ENCODE measurements around the gene PLXNC1. TPM values are rescaled to one million over a fixed set of nuclear protein-coding genes. Genes with fewer than 3 reads are reported as not detected.

PLXNC1 gene
- total and polyA plus RNA-seq, 2 experiments from 2014 or later = 0.78 to 1.9 TPM

DNA sequence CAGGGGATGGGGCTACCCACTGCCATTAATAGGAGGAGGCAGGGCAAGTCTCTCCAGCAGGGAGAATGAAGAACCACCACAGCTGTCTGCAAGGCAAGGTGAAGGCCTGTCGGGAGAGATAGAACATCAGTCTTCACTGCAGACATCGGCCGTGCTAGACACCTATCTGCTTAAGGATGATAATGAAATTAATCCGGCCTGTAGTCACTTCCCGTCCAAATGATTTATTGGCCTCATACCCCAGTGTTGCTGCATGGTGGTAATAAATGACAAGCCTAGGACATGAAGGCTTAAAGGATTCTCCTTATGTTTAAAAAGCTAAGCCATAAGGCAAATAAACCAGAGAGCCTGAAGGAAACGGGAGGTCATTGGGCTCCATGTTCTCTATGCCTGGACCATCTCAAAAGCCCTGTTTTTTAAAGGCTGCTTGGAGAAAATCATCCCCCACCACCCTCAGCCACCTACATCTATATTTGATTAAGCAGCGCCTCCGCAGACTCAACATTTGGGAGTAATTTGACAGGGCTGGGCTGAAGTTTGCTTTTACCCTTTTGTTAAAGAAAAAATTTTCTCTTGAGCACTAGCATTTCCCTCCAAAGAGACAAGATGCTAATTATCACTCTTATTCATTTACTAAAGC, 137.7 kb downstream of the PLXNC1 start:
- Histone ChIP-seq H3K27me3 (replicated peaks; ENCODE audit: insufficient read depth) (no peaks in the 10 kb centered on the region), H3K9ac (no peak overlapping the region), H3K4me2 (ENCODE audit: unreplicated experiment) (no peak overlapping the region), H3K9me2 (ENCODE audit: insufficient read depth) (no peaks in the 10 kb centered on the region), H3K4me3 (no peak overlapping the region), H2AFZ (no peak overlapping the region), H3F3A (ENCODE audit: insufficient read depth) (peaks cover 22% of the 10 kb centered on the region), H3K27ac (no peak overlapping the region), H3K9me3 (ENCODE audit: low read depth) (no peaks in the 10 kb centered on the region), H3K79me2 (ENCODE audit: insufficient read depth) (no peaks in the 10 kb centered on the region), H4K20me1 (ENCODE audit: insufficient read depth) (no peaks in the 10 kb centered on the region), H3K36me3 (ENCODE audit: low read depth) (no peaks in the 10 kb centered on the region), H3K4me1 (ENCODE audit: insufficient read depth) (peaks cover 16% of the 10 kb centered on the region)
- 96 to 97% methylated on average over 8 of the region's 8 CpGs for WGBS, 2 experiments (ENCODE audit: low coverage in 1 of 2, low lambda C conversion rate in 2 of 2, missing lambda C conversion rate in 2 of 2)
- TF ChIP-seq EZH2 (IDR thresholded peaks at IDR 0.05; ENCODE audit: insufficient read depth, poor library complexity, severe bottlenecking) = no peak
- no peak for TF ChIP-seq EZH2phosphoT487 (IDR thresholded peaks at IDR 0.05; ENCODE audit: insufficient read depth, low read depth)
- no peak for DNase-seq
- in situ Hi-C loops (cut with MboI) = no loop called here

DNA sequence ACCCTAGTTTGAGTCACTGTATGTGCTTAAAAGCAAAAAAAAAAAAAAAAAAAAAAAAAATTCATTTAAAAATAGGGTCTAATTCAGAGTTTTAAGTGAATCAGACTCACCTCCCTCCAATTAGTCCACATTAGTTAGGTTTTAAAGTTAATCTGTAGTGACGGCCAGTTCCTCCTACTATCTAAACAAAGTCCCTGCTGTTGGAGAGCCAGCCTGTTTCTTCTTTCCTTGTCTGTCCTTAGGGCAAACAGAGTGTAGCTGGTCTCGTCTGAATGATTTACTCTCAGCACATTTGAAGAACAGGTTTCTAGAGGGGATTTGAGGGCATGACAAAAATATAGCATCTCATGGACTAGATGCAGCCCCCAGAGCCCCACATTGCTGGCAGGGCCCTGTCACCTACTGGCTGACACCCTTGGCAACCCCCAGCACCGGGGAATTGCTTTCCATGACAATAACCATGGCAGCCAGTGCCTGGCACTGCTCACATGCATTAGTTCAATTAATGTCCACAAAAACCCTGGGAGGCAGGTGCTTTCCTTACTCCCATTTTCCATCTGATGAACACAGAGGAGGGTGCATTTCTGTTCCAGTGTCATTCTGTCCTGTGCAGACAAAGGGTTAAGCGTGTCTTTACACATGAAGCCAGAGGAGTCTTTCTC, 138.3 kb downstream of the PLXNC1 start:
- no peak for DNase-seq
- H3K4me2 ChIP-seq (ENCODE audit: unreplicated experiment) = no peak overlapping the region
- no peaks in the 10 kb centered on the region for H3K27me3 ChIP-seq (replicated peaks; ENCODE audit: insufficient read depth)
- H4K20me1 ChIP-seq (ENCODE audit: insufficient read depth) = no peaks in the 10 kb centered on the region
- H3F3A ChIP-seq (ENCODE audit: insufficient read depth) = peaks cover 26% of the 10 kb centered on the region
- in situ Hi-C loops (cut with MboI) = no loop called here
- H2AFZ ChIP-seq = no peak overlapping the region
- no peak overlapping the region for H3K4me3 ChIP-seq
- H3K36me3 ChIP-seq (ENCODE audit: low read depth) = no peaks in the 10 kb centered on the region
- no peaks in the 10 kb centered on the region for H3K79me2 ChIP-seq (ENCODE audit: insufficient read depth)
- H3K27ac ChIP-seq = no peak overlapping the region
- WGBS, 2 experiments (ENCODE audit: low coverage in 1 of 2, low lambda C conversion rate in 2 of 2, missing lambda C conversion rate in 2 of 2) = 95 to 100% methylated on average over 4 of the region's 4 CpGs
- H3K9ac ChIP-seq = no peak overlapping the region
- TF ChIP-seq EZH2 (IDR thresholded peaks at IDR 0.05; ENCODE audit: insufficient read depth, poor library complexity, severe bottlenecking) (no peak), EZH2phosphoT487 (IDR thresholded peaks at IDR 0.05; ENCODE audit: insufficient read depth, low read depth) (no peak)
- H3K4me1 ChIP-seq (ENCODE audit: insufficient read depth) = peaks cover 16% of the 10 kb centered on the region
- H3K9me2 ChIP-seq (ENCODE audit: insufficient read depth) = no peaks in the 10 kb centered on the region
- H3K9me3 ChIP-seq (ENCODE audit: low read depth) = no peaks in the 10 kb centered on the region

DNA sequence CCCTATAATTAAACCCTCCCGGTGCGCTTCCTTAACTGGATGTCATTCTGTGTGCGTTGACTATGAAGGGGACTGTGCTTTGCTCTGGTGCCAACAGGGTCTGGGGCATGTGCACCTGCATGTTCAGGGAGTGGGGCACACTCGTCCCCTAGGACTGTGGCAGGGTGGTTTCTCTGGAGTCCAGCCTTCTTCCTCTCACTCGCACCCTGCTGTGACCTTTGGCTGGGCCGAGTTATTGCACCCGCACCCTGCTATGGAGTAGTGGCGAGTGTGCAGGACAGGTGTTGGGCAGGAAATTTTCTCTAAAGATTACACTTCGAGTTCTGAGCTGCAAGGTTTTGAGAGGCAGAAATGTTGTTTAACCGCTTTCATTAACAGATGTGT, 138.9 kb downstream of the PLXNC1 start:
- H3K27ac ChIP-seq = no peak overlapping the region
- no peaks in the 10 kb centered on the region for H4K20me1 ChIP-seq (ENCODE audit: insufficient read depth)
- H3K27me3 ChIP-seq (replicated peaks; ENCODE audit: insufficient read depth) = no peaks in the 10 kb centered on the region
- peaks cover 16% of the 10 kb centered on the region for H3K4me1 ChIP-seq (ENCODE audit: insufficient read depth)
- DNase-seq = no peak
- H3K4me2 ChIP-seq (ENCODE audit: unreplicated experiment) = no peak overlapping the region
- H3K79me2 ChIP-seq (ENCODE audit: insufficient read depth) = no peaks in the 10 kb centered on the region
- no peak overlapping the region for H3K9ac ChIP-seq
- H3K4me3 ChIP-seq = no peak overlapping the region
- H3F3A ChIP-seq (ENCODE audit: insufficient read depth) = peaks cover 26% of the 10 kb centered on the region
- H2AFZ ChIP-seq = no peak overlapping the region
- 97% methylated on average over 10 of the region's 10 CpGs for whole genome bisulfite sequencing, 2 experiments (ENCODE audit: low coverage in 1 of 2, low lambda C conversion rate in 2 of 2, missing lambda C conversion rate in 2 of 2)
- no peaks in the 10 kb centered on the region for H3K9me3 ChIP-seq (ENCODE audit: low read depth)
- in situ Hi-C loops (cut with MboI) = no loop called here
- no peaks in the 10 kb centered on the region for H3K9me2 ChIP-seq (ENCODE audit: insufficient read depth)
- TF ChIP-seq EZH2 (IDR thresholded peaks at IDR 0.05; ENCODE audit: insufficient read depth, poor library complexity, severe bottlenecking) (no peak), EZH2phosphoT487 (IDR thresholded peaks at IDR 0.05; ENCODE audit: insufficient read depth, low read depth) (no peak)
- H3K36me3 ChIP-seq (ENCODE audit: low read depth) = no peaks in the 10 kb centered on the region

DNA sequence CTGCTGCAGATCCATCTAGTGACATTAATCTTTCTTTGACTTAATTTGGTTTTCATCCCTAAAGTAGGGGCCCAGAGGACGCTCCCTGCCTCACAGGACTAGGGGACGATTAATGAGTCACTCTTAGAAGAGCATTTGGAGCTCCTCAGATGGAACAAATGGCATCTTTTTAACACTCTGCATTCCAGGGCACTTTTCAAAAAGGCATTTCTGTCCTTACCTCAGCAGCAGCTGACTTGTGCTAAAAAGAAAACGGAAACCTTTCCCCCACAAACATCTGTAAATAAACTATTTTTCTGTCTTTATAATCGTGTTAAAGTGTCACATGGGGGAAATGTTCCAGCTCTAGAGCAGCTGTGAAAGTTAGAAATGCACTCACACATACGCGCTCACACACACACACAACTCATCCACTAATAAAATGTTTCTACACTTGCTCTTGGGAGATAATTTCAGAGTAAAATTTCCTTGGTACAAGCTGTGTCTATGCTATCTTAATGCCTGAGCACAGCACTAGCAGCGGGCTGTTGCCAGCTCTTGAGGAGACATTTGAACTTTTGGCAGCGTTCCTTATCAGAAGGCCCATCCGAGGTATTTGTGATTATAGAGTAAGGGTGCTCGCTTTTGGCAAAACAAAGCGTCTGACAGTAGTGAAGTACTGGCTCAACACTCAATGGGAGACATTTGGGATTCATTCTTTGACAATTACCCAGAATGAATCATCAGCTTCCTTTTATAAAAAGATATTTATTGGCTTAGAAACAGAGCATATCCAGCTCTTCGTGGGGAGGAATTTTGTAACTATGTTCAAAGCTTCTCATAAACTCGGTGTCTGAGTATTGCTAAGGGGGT, 141.3 kb downstream of the PLXNC1 start:
- Histone ChIP-seq H3K9me3 (ENCODE audit: low read depth) (no peaks in the 10 kb centered on the region), H3K27ac (peak overlapping the region; percentile 52), H3F3A (ENCODE audit: insufficient read depth) (peaks cover 26% of the 10 kb centered on the region), H2AFZ (peak overlapping the region; percentile 29), H3K4me3 (peak overlapping the region; percentile 49), H4K20me1 (ENCODE audit: insufficient read depth) (no peaks in the 10 kb centered on the region), H3K36me3 (ENCODE audit: low read depth) (no peaks in the 10 kb centered on the region), H3K27me3 (replicated peaks; ENCODE audit: insufficient read depth) (no peaks in the 10 kb centered on the region), H3K4me1 (ENCODE audit: insufficient read depth) (peaks cover 16% of the 10 kb centered on the region), H3K9ac (peak overlapping the region; percentile 19), H3K4me2 (ENCODE audit: unreplicated experiment) (peak overlapping the region; percentile 74), H3K9me2 (ENCODE audit: insufficient read depth) (no peaks in the 10 kb centered on the region), H3K79me2 (ENCODE audit: insufficient read depth) (no peaks in the 10 kb centered on the region)
- in situ Hi-C loops (cut with MboI) = no loop called here
- no peak for TF ChIP-seq EZH2 (IDR thresholded peaks at IDR 0.05; ENCODE audit: insufficient read depth, poor library complexity, severe bottlenecking)
- TF ChIP-seq EZH2phosphoT487 (IDR thresholded peaks at IDR 0.05; ENCODE audit: insufficient read depth, low read depth) = no peak
- DNase-seq = peak; percentile 80
- WGBS, 2 experiments (ENCODE audit: low coverage in 1 of 2, low lambda C conversion rate in 2 of 2, missing lambda C conversion rate in 2 of 2) = 4 to 6% methylated on average over 13 of the region's 13 CpGs
